GM19438 (cell line): ENCODE data around the gene STAB2.

ENCODE experiments used
- ATAC-seq: cut with Tn5 transposase; IDR thresholded peaks from one replicate; pipeline ENCODE4 v1.9.1; 2021; ENCODE audit warnings: low read depth; ENCODE audit not compliant: unreplicated experiment

STAB2 gene

DNA sequence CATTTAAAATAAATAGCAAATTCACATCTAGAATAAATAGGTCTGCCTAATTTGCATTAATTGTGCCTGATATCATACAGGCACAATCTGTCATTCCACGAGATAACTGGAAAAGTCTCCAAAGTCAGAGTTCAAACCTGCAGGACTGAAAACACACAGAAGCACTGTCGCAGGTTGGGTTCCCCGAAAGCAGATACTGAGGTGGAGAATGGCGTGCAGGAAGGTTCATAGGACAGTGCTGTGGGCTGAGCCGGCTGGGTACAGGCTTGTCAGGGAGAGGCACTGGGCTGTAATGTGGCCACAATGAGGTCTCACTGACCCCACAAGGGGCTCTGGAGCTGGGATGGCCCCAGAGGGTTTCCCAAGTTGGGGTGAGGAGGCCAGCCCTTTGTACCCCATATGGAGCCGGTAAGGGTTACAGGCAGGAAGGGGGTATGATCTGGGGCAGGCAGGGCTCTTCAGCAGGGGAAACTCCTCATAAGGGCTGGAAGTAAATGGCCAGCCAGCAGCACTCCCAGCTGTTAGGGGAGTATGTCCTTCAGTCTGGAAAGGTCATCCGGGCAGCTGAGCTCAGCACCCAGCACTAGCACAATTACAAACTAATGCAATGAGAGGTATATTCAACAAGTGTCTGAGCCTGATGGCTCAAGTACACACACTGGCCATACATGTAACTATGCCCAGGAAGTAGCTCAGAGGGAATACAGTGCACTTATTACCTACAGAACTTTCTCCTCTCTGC, 185.5 kb downstream of the STAB2 start:
- no peak for ATAC-seq

DNA sequence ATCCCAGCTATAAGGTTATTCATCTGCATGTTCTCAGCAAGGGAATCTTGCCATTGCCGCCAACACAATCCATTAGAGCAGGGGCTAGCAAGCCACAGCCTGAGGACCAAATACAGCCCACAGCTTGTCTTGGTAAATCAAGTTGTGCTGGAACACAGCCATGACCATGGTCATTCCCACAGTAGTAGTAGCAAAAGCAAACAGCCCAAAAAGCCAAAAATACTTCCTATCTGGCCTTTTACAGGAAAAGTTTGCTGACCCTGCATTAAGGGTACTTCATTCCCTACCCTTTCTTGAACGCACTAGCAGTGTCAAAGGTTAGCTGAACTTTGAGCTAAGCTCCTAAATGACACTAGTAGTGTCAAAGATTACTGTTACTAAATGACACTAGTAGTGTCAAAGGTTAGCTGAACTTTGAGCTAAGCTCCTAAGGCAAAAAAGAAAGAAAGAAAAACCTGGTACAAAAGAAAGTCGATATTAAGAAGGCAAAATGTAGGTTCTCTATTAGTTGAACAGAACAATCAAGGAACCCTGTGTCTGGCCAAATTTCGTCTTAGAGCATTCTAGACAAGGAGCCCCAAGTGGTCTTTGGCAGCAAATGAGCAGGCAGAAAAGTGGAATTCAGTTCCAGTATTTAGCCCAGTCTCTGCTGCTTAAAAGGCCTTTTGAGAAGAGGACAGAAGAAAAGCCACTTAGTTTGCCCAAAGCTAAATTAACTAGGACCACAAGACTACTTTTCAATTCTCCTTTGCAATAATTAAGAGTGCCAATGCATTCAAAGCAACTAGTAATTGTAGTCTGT, 186.2 kb downstream of the STAB2 start:
- no peak for ATAC-seq

DNA sequence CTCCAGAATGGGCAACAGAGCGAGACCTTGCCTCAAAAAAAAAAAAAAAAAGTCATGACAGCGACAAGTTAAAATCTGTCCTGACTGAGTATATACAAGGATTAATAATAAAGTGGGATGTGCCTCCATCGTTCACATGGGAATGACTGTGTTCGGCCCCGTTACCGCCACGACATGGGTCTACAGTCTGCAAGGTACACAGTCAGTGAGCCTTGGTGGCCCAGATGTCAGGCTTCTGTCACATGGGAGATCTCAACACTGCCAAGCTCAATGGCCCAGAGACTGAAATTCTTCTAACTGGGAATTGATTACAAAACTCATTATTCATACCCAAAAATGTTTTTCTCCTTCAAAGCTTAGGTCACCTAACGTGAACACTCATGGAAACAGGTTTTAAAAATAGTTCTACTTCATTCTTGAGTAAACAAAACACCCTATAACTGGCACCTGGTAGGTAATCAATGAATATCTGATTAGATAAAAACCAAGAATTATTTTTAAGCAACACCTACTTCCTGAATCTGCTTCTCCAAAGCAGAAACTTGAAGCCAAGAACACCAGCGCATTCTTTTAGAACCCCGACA, 188.0 kb downstream of the STAB2 start:
- ATAC-seq = no peak

DNA sequence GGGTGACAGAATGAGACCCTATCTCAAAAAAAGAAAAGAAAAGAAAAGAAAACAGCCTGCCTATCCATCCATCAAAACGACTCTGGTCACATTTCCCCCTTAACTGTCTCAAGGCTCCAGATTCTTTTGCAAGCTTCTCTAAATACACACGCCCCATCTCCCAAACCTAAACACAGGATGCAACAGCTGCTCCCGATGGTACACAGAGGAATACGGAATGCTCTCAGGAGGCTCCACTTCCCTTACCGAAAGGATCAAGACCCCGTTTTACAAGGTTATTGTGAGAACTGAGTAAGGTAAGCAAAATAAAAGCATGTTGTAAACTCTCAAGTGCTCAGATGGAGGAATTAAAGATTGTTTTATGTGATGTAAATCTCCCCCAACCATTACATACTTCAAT, 191.7 kb downstream of the STAB2 start:
- ATAC-seq = no peak

DNA sequence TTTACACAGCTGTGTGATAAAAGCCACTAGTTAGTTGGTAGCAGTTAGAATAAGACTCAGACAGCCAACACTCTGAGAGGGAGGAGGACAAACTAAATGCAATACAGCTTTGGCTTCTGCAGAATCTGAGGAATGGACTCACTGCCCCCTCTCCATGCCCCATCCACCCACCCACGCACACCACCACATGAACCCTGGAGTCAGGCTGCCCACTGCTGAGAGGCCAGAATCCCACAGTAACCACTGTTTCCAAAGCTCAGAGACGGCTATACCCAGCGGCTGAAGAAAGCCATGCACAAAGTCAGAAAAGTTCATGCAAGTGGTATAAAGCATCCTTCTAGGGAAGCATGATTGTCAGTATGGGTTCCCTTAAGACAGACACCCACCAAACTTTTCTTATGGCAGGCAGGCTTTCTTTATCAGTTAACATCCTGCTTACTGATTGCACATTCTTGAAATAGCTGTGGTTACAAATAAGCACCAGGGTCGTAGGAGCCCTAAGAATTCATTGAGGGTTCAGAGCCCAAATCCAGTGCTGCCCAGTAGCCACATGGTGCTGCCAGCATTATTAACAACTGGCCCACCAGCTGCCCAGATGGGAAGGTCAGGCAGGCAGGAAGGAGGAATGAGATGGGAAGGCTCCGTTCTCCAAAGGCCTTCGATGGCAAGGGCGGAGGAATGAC, 192.5 kb downstream of the STAB2 start:
- no peak for ATAC-seq

DNA sequence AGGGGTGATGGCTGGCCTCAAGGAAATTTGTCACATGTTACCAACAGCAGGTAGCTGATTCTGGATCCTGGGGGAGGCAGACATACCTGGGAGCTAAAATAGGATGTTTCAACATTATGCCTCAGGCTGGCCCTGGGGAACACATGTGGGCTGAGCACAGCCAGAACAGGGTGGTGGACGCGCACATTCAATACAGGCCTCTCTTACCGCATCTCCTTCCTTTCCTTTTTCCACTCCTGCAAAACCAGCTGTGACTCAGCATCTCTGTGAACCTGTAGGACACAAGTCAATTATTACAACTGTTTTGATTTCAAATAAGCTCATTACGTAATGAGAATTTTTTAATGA, 193.0 kb downstream of the STAB2 start:
- no peak for ATAC-seq

DNA sequence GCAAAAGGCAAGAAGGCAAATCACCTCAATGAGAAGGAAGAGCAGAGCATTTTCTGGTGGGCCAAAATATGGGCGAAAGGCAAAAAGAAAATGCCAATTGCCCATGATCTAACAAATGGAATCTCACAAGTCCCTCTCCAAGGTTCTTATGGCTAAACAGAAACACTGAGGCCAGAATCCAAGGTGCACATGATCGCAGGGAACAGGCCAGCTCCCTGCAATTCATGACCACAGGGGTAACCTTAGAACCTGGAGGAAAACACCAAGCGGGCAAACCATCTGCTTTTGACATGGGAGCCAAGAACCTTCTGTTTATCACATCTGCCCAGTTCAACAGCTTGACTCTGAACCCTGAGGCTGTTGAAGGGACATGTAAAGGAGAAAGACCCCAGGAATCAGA, 193.9 kb downstream of the STAB2 start:
- ATAC-seq = no peak

DNA sequence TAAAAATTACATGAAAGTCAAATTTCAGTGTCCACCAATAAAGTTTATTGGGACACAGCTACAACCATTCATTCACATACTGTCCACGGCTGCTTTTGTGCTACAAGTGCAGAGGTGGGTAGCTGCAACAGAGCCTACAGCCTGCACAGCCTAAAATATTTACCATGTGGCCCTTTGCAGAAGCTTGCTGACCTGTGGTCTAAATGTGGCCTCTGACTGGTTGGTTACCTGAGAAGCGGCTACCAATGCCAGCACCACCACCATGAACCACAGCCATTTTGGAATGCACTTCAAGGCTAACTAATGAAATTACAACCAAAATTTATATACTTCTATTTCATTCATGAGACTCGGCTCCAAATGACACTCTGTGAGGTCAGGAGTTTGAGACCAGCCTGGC, 195.3 kb downstream of the STAB2 start:
- ATAC-seq = no peak

DNA sequence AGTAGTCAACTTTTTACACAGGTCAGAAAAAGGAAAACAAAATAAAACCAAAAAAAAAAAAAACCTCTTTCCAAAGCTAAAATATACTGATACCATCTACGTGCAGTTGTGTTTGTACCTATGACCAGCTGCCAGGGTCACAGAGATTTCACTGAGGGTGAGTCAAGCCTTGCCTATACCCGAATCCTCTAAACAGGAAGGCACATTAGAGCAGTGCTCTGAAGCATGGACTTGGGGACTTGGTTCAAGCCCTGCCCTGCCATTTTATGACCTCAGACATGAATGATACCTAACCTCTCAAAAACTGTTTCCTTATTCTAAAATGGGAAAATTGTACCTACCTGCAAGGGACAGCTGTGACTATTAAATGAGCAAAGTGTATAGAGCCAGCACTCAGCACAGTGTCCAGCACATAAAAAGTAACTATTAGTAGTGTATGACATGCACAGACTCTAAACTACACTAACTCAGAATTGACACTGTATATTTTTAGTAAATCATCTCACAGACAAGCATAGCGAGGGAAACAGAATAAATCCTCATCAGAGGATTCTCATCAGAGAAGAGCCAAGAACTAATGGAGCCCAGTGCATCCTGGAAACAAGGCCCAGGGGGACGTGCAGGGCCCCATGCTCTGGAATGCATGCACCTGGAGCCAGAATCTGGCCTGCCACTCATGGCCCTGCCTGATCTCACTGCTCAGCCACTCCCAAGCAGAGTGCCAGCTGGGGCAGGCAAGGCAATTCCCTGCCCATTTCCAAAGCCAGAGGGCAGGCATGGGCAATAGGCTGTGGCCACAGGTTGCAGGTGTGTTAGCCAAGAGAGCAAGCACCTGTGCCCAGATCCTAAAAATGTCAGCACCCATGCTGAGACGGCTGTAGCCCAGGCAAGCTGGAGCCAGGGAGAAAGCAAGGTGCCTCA, 196.9 kb downstream of the STAB2 start:
- ATAC-seq = no peak

DNA sequence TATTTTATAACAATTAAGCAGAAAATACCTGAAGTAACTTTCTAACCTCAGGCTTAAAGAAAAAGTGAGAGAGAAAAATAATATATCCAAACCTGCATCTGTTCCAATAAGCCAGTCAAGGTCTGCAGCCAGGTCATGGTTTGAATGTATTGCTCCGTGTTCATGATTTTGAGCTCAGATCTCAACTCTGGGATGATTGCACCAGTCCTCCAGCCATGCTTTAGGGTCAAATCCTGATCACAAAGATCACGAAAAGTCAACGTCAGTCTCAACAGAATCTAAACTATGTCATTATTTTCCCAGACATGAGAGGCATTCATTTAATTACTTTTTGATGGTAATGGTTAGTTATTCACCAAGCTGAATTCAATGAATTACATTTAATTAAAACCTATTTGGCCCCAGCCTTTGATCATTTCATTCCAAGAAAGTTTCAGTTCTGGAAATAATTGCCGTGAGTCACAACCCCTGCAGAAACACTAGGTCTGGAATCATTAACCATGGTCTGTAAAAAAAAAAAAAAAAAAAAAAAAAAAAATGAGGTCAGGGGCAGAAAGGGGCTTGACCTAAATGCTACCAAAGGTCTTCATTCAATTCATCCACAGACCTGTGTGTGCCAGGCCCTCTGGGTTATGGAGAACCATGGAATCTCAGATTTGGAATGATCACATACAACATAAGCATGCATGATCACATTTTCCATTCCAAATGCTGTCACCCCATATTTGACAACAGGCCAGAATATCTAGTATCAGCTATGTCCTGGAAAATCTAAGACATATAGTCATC, 198.4 kb downstream of the STAB2 start:
- no peak for ATAC-seq

DNA sequence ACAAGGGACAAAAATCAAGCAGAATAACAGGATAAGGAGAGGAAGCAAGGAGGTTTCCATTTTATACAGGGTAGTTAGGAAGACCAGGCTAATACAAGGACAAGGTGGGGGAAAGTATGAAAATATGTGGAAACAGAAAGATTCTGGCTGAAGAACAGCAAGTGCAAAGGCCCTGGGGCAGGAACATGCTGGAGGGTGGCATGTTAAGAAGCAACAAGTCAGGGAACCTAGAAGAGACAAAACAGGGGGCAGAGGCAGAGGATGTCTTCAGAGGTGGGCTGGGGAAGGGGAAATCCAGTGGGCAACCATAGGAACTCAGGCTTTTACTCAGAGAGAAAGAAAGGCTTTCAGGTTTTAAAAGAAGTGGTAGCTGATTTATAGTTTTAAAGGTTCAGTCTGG, 199.1 kb downstream of the STAB2 start:
- no peak for ATAC-seq

DNA sequence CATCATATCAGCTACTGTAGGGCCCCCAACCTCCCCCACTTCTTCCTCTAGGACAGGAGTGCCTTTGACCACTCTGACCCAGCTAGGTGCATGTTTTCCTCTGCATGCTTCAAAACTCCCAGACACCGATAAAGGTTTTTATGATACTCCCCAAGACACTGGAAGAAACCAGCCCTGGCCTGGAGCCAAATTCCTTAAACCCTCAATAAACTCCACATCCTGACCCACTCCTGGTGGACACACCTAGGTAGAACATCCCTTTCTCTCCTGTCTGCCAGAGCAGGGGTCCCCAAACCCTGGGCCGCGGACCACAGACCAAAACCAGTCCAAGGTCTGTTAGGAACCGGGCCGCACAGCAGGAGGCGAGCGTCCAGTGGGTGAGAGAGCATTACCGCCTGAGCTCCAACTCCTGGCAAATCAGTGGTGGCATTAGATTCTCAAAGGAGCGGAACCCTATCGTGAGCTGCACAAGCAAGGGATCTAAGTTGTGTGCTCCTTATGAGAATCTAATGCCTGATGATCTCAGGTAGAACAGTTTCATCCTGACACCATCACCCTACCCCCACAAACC, 204.4 kb downstream of the STAB2 start:
- no peak for ATAC-seq

DNA sequence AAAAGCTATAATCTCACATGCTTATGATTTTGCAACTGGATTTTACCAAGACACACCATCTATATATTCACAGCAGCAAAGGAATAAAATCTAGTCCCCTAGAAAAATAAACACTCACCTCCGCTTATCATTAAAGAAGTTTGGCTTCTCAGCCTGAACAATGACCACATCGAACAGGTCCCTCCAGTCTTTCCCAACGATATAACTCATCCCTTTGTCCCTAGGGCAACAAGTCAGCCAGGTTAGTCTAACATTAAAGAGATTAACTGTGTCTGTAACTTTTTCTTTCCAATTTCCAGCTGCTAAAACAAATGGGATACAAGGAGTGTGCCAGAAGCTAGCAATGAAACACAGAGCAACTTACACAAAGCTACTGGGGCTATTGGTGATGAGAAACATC, 206.0 kb downstream of the STAB2 start:
- ATAC-seq = no peak

DNA sequence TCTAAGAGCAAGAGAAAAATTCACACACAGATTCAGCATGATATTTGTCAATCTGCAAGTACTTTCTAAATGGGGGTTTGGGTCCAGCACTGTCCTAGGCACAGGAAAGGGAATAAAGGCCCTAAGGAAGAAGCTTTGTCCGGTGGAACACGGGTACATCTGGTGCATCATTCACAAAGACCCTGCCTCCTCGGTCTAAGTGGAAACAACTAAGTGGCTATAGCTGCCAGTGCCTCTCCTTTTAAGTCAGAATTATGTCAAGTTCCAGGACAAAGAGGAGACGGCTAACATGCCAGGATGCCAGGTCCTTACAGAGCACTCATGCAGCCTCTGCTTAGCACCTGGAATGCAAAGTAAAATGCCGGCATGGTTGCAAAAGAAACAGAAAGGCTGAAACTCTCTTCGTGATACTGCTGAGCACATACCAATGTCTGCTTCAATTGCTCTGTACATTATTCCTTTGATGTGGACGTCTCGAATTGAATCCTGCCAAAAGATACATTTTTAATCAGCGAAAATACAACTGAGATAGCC, 206.5 kb downstream of the STAB2 start:
- ATAC-seq = no peak

DNA sequence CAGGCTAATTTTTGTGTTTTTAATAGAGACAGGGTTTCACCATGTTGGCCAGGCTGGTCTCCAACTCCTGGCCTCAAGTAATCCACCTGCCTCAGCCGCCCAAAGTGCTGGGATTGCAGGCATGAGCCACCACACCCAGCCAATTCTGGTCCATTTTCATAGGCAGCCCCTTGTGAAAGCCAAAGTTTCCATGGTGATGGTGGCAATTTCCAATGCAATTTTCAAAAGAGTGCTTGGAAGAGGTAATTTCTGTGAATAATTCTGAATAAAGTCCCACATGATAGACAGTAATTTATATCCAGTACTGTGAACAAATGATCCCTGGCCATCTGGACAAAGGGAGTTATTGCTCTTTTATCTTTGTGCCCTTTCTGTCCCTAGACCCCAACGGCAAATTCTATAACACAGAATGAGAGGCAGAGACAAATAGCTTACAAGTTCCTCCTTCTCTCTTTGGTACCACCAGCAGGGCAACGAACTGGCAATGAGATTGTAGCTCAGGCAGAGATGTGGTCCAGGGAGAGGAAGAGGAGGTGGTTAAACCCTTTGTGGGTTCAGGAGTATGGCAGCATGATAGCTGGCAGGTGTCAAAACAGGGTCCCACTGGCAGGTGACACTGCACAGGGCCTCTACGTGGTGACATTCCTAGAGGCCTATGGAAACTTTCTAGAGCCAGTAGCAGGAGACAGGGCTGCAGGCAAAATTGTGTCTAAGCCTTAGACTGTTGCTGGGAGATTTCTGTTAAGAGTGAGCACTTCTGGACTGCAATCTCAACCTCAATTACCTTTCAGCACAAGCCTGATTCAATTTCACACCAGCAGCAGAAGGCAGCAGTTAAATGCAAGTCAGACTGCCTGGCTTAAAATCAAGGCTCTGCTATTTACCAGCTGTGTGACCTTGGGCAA, 207.5 kb downstream of the STAB2 start:
- ATAC-seq = no peak

DNA sequence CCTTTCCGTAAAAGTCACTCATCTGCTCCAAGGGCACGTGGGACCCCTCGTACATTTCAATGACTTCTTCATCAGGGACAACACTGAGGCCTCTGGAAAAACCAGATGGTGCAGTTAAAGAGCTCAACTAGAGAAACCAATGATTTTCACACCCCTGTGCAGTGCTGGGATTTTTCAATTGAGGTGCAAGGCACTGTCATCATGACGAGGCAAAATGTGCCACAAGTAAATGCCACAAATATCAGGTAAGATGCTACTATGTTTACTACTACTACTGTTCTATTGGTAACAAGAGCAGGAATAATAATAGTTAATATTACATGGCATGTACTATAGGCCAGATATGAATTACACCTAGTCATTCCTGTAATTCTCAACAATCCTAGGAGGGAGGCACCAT, 211.5 kb downstream of the STAB2 start:
- no peak for ATAC-seq

DNA sequence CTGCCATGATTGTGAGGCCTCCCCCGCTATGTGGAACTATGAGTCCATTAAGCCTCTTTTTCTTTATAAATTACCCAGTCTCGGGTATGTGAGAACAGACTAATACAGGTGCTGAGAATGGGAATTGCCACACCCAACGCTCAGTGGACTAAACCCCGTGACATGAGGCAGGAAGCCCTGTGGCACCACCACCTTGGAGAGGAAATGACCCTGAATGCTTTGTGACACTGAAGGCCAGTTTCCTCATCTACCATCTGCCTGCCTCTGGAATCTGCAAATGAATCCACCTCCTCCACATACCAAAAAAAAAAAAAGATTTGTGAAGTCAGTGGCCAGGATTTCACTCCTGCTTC, 212.4 kb downstream of the STAB2 start:
- no peak for ATAC-seq
